Nephron (organoid): ENCODE measurements around the gene S1PR3.
A peak's percentile ranks its signal among the peaks of the same experiment; 100 is the strongest.

Source experiments
- H3K27ac Mint-ChIP-seq, 3 experiments: 2 replicates each; pipeline ENCODE4 v1.8.0; 2020; ENCODE audit warnings: mixed read lengths in 3 of 3, mild to moderate bottlenecking in 2 of 3, moderate library complexity in 1 of 3
- H3K27me3 Mint-ChIP-seq: 2 replicates; pipeline ENCODE4 v1.8.0; 2021; ENCODE audit warnings: low read depth, mild to moderate bottlenecking, moderate library complexity, mixed read lengths
- H3K36me3 Mint-ChIP-seq: 2 replicates; pipeline ENCODE4 v1.8.0; 2020; ENCODE audit warnings: low read depth, mixed read lengths
- H3K4me1 Mint-ChIP-seq: 2 replicates; pipeline ENCODE4 v1.8.0; 2020; ENCODE audit warnings: mixed read lengths
- H3K4me3 Mint-ChIP-seq, 3 experiments: 2 replicates each; pipeline ENCODE4 v1.8.0; 2020; ENCODE audit warnings: mild to moderate bottlenecking in 3 of 3, mixed read lengths in 3 of 3, moderate library complexity in 2 of 3
- H3K9me3 Mint-ChIP-seq: 2 replicates; pipeline ENCODE4 v1.8.0; 2020; ENCODE audit warnings: mixed read lengths
- CTCF ChIP-seq, 3 experiments: fragments of 200-600 bp; sonication (generic); IDR thresholded peaks; one replicate each; pipeline ENCODE4 v1.5.0; 2021; ENCODE audit warnings: antibody characterized with exemption in 3 of 3; ENCODE audit not compliant: unreplicated experiment in 3 of 3

The S1PR3 gene

GRCh38 chr9:88949425-88949824 is 41.8 kb upstream of the S1PR3 start:
- Mint-ChIP-seq H3K36me3 (no peaks in the 10 kb centered on the region), H3K4me3 (peak overlapping the region in 2 of 3 experiments; percentile 14 to 15), H3K27ac (peak overlapping the region; percentile 68 to 92 (median 86)), H3K9me3 (no peaks in the 10 kb centered on the region), H3K4me1 (peaks cover 53% of the 10 kb centered on the region), H3K27me3 (peaks cover 20% of the 10 kb centered on the region)
- TF ChIP-seq CTCF (IDR thresholded peaks at IDR 0.05; ENCODE audit: unreplicated experiment in 3 of 3), result no peak

- H3K27me3 Mint-ChIP-seq, result peaks cover 20% of the 10 kb centered on the region
- H3K4me3 Mint-ChIP-seq, result no peak overlapping the region
- H3K27ac Mint-ChIP-seq, result peak overlapping the region; percentile 68 to 92 (median 86)
- peaks cover 53% of the 10 kb centered on the region for H3K4me1 Mint-ChIP-seq
- no peaks in the 10 kb centered on the region for H3K9me3 Mint-ChIP-seq
- no peaks in the 10 kb centered on the region for H3K36me3 Mint-ChIP-seq
- no peak for TF ChIP-seq CTCF (IDR thresholded peaks at IDR 0.05; ENCODE audit: unreplicated experiment in 3 of 3)
These were observed 41.3 kb upstream of the S1PR3 start for GRCh38 chr9:88949961-88950340.

GRCh38 chr9:88950341-88951154 is 40.7 kb upstream of the S1PR3 start:
- H3K36me3 Mint-ChIP-seq, result no peaks in the 10 kb centered on the region
- peaks cover 20% of the 10 kb centered on the region for H3K27me3 Mint-ChIP-seq
- H3K4me1 Mint-ChIP-seq, result peaks cover 53% of the 10 kb centered on the region
- H3K9me3 Mint-ChIP-seq, result no peaks in the 10 kb centered on the region
- no peak for TF ChIP-seq CTCF (IDR thresholded peaks at IDR 0.05; ENCODE audit: unreplicated experiment in 3 of 3)
- peak overlapping the region; percentile 68 to 92 (median 86) for H3K27ac Mint-ChIP-seq
- H3K4me3 Mint-ChIP-seq, result peak overlapping the region in 1 of 3 experiments; percentile 16

GRCh38 chr9:88951155-88951542 is 40.1 kb upstream of the S1PR3 start:
- peaks cover 20% of the 10 kb centered on the region for H3K27me3 Mint-ChIP-seq
- no peak overlapping the region for H3K4me3 Mint-ChIP-seq
- H3K36me3 Mint-ChIP-seq, result no peaks in the 10 kb centered on the region
- H3K4me1 Mint-ChIP-seq, result peaks cover 53% of the 10 kb centered on the region
- no peaks in the 10 kb centered on the region for H3K9me3 Mint-ChIP-seq
- no peak for TF ChIP-seq CTCF (IDR thresholded peaks at IDR 0.05; ENCODE audit: unreplicated experiment in 3 of 3)
- peak overlapping the region; percentile 68 to 92 (median 86) for H3K27ac Mint-ChIP-seq

GRCh38 chr9:88952086-88952615 is 39.1 kb upstream of the S1PR3 start:
- no peaks in the 10 kb centered on the region for H3K9me3 Mint-ChIP-seq
- no peak overlapping the region for H3K4me3 Mint-ChIP-seq
- no peak for TF ChIP-seq CTCF (IDR thresholded peaks at IDR 0.05; ENCODE audit: unreplicated experiment in 3 of 3)
- no peaks in the 10 kb centered on the region for H3K36me3 Mint-ChIP-seq
- H3K27me3 Mint-ChIP-seq, result peaks cover 17% of the 10 kb centered on the region
- peak overlapping the region in 1 of 3 experiments; percentile 69 for H3K27ac Mint-ChIP-seq
- H3K4me1 Mint-ChIP-seq, result peaks cover 52% of the 10 kb centered on the region
